Measurements from ENCODE around the gene XPO6. TPM values are rescaled to one million over a fixed set of nuclear protein-coding genes. Genes with fewer than 3 reads are reported as not detected.

Gene XPO6
- total RNA-seq, 1 experiment from 2014 or later, result 162 TPM

GRCh38 chr16:28260193-28260592 lies 48.4 kb upstream of the XPO6 start (continued):
- TF ChIP-seq ATF3 (IDR thresholded peaks at IDR 0.05) (no peak), CBX3 (IDR thresholded peaks at IDR 0.05; ENCODE audit: low read depth) (no peak), ELF1 (IDR thresholded peaks at IDR 0.05; ENCODE audit: borderline replicate concordance, low read depth) (no peak), SRF (IDR thresholded peaks at IDR 0.05; ENCODE audit: low read depth) (no peak)

GRCh38 chr16:28259781-28260150 lies 48.0 kb upstream of the XPO6 start:
- no peaks in the 10 kb centered on the region for H4K20me1 ChIP-seq (ENCODE audit: insufficient read depth)
- H3K4me2 ChIP-seq (ENCODE audit: low read length), result no peak overlapping the region
- intact Hi-C loops (cut with micrococcal nuclease), result no loop called here
- 0 out of 4 replicates have a peak, but pooled peaks cover 0 to 8% of the 10 kb centered on the region in 2 experiments for H3K4me1 ChIP-seq (ENCODE audit: control insufficient read depth in 1 of 2, insufficient read depth in 2 of 2, low read length in 2 of 2)
- H3K36me3 ChIP-seq (ENCODE audit: control insufficient read depth in 1 of 2, insufficient read depth in 2 of 2, low read length in 2 of 2), result no peaks in the 10 kb centered on the region
- no TSS peak for BruUV-seq (replicated peaks)
- TF ChIP-seq POLR2A (IDR thresholded peaks at IDR 0.05; ENCODE audit: borderline replicate concordance, extremely low read depth, insufficient read depth, insufficient read length) (no peak), ZFX (IDR thresholded peaks at IDR 0.05) (no peak), SIN3A (IDR thresholded peaks at IDR 0.05; ENCODE audit: low read depth) (no peak), ATF3 (IDR thresholded peaks at IDR 0.05) (no peak), TCF7L2 (IDR thresholded peaks at IDR 0.05; ENCODE audit: borderline replicate concordance, extremely low read depth, insufficient read depth, insufficient read length) (no peak), EGR1 (IDR thresholded peaks at IDR 0.05; ENCODE audit: low read depth) (no peak), RAD21 (IDR thresholded peaks at IDR 0.05; ENCODE audit: low read depth) (no peak), EZH2 (IDR thresholded peaks at IDR 0.05) (no peak), REST (IDR thresholded peaks at IDR 0.05; ENCODE audit: low read depth) (no peak), JUND (IDR thresholded peaks at IDR 0.05) (no peak), SP1 (IDR thresholded peaks at IDR 0.05; ENCODE audit: low read depth) (no peak), CTCF (IDR thresholded peaks at IDR 0.05 in 2 of 3, conservative IDR thresholded peaks at IDR 0.05 in 1 of 3; ENCODE audit: borderline replicate concordance in 1 of 3, insufficient read depth in 1 of 3, low read depth in 2 of 3, low read length in 2 of 3) (no peak)
- no peaks in the 10 kb centered on the region for H3K9me3 ChIP-seq (ENCODE audit: control insufficient read depth in 1 of 2, insufficient read depth in 1 of 2, low read depth in 1 of 2, low read length in 2 of 2)
- DNase-seq (ENCODE audit: low read depth, low spot score) (no peak), ATAC-seq (no peak)
- ChIA-PET RAD21 (ENCODE audit: low non-redundant PET in 1 of 2, low total read pairs in 2 of 2, uncharacterized antibody in 2 of 2, unreplicated experiment in 2 of 2) (no interaction called here), POLR2A (no interaction called here), CTCF (no interaction called here)
- H3K79me2 ChIP-seq (ENCODE audit: insufficient read depth, low read length), result no peaks in the 10 kb centered on the region
- H3K4me3 ChIP-seq (replicated peaks in 1 of 2; ENCODE audit: low read depth in 1 of 2, low read length in 2 of 2), result no peak overlapping the region
- no peak overlapping the region for H3K27ac ChIP-seq (ENCODE audit: low read depth, low read length)
- H2AFZ ChIP-seq (ENCODE audit: low read depth, low read length, poor library complexity, severe bottlenecking), result no peak overlapping the region
- no peaks in the 10 kb centered on the region for H3K27me3 ChIP-seq (ENCODE audit: insufficient read depth, low read length)
- H3K9me2 ChIP-seq (ENCODE audit: insufficient read depth), result no peaks in the 10 kb centered on the region
- H3K9ac ChIP-seq (ENCODE audit: low read length), result no peak overlapping the region

Measured in HCT116 (cell line).